ENCODE results near the gene BMP8B.

BMP8B gene

DNA sequence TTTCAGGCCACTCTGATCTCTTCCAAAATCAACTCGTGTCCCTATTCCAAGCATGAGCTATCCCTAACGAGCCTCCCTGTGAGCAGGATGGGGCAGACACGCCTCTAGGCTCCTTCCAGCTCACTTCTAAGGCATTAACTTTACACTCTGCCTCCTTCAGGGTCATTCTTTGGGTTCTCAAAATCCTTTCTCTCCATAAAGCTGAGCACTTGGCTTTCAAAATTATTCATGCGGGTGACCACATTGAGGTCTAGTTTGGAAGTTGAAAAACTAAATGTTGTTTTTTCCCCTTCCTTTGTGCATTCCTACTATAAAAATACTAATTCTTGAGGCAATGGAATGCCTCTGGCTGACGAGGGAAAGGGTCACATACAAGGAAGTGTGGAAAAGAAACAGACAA lies 33.5 kb upstream of the BMP8B start:
- TF ChIP-seq CTCF (IDR thresholded peaks at IDR 0.05; ENCODE audit: insufficient read depth, low read depth, low read length, missing control alignments) = no peak
- DNase-seq (ENCODE audit: low read depth) = no peak

DNA sequence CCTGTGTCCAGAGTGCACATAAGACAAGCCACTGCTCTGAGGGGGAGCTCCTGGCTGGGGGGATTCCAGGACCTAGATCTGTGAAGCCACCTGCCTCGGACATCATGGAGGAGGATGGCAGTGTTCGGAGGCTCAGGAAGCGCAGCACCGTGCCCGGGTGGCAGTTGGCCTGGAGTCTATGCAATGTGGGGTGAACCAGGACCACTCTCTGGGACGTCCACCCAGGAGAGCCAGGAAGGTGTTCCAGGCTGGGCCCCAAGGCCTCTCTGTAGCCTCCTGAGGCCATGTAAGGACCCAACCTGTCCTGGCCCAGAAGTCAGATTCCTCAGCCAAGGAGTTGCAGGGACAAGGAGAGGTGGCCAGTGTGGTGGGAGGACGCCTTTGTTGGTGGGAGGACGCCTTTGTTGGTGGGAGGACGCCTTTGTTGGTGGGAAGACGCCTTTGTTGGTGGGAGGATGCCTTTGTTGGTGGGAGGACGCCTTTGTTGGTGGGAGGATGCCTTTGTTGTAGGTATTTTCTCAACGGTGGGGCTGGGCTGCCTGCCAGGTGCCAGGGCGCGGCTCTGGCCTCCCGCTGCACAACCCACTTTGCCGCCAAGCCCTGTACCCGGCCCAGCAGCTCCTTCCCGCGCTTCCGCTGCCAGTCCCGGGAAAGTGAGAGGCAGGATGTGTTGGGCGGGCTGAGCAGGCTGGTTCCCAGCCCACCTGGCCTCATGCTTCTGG lies 30.6 kb upstream of the BMP8B start:
- H3K4me3 ChIP-seq (ENCODE audit: low read depth, low read length) = no peak overlapping the region
- TF ChIP-seq CTCF (IDR thresholded peaks at IDR 0.05; ENCODE audit: insufficient read depth, low read depth, low read length, missing control alignments) = no peak
- DNase-seq (ENCODE audit: low read depth) = no peak

More for the DNA sequence above, 33.5 kb upstream of the BMP8B start:
- H3K4me3 ChIP-seq (ENCODE audit: low read depth, low read length) = no peak overlapping the region

DNA sequence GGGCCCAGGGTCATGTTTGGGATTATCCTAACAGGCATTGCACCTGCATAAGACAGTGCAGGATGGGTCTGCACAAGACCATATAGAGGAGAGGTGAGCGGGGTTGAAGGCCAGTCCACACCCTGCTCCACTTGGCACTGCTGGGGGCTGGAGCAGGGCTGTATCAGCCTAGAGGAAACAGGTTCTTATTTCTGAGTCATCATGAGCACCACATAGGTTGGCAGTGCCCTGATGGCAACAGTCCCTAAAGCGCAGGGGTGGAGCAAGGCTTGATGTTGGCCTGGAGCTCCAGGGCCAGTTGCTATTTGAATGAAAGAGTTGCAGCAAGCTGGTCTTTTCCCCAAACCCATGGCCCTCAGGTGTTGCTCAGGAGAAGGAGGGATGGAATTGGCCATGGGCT lies 29.8 kb upstream of the BMP8B start:
- no peak for TF ChIP-seq CTCF (IDR thresholded peaks at IDR 0.05; ENCODE audit: insufficient read depth, low read depth, low read length, missing control alignments)
- DNase-seq (ENCODE audit: low read depth) = no peak
- H3K4me3 ChIP-seq (ENCODE audit: low read depth, low read length) = no peak overlapping the region

GRCh38 chr1:39817091-39817932 lies 28.6 kb upstream of the BMP8B start:
- peak overlapping the region; percentile 45 for H3K4me3 ChIP-seq (ENCODE audit: low read depth, low read length)
- peak; percentile 95 for DNase-seq (ENCODE audit: low read depth)

DNA sequence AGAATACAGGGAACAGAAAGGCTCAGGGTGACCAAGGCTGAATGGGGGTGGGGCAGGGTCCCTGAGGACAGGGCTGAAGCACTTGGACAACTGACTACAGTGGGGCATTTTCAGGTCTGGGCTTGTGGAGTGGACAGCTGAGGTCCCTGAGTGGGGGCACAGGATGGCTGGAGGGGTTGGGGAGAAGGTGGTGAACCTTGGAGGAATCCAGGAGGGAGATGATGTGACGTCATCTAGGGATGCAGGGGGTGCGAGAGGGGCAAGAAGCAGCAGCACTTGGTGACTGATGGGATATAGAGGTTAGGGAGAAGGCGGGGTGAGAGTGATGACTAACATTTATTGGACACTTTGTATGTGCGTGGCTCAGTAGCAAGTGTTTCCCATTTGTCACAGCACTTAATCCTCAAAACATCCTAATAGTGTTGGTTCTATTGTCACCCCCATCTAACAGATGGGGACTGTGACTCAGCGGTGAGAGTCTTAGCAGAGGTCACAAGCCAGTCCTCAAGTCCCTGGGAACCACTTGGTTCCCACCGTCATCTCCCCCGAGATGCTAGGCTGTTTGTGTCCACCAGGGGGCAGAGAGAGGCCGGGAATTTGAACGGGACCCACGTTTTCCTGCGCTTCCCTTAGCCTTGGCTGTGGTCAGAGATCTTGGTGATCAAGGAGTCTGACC lies 27.9 kb upstream of the BMP8B start:
- H3K4me3 ChIP-seq (ENCODE audit: low read depth, low read length) = peak overlapping the region; percentile 45
- peak; percentile 84 for TF ChIP-seq CTCF (IDR thresholded peaks at IDR 0.05; ENCODE audit: insufficient read depth, low read depth, low read length, missing control alignments)
- peak; percentile 81 for DNase-seq (ENCODE audit: low read depth)

GRCh38 chr1:39812913-39813312 lies 24.2 kb upstream of the BMP8B start:
- DNase-seq (ENCODE audit: low read depth) = no peak
- H3K4me3 ChIP-seq (ENCODE audit: low read depth, low read length) = no peak overlapping the region
- TF ChIP-seq CTCF (IDR thresholded peaks at IDR 0.05; ENCODE audit: insufficient read depth, low read depth, low read length, missing control alignments) = no peak

Measured in GM12865 (cell line).